Suprapubic skin (tissue), 4 donors: ENCODE data around the gene KRT20.

Source experiments
- EP300 ChIP-seq: sonication (generic); formaldehyde crosslinking; IDR thresholded peaks from one replicate; pipeline ENCODE4 v1.6.1; 2017; ENCODE audit warnings: antibody characterized with exemption
- POLR2A ChIP-seq, 2 donors: fragments of 450-650 bp; IDR thresholded peaks; one replicate each; pipeline ENCODE4 v1.6.1; 2017; ENCODE audit warnings: antibody characterized with exemption in 2 of 2, mild to moderate bottlenecking in 2 of 2, moderate library complexity in 2 of 2
- POLR2AphosphoS5 ChIP-seq, 3 donors: sonication (generic); formaldehyde crosslinking; IDR thresholded peaks; one replicate each; pipeline ENCODE4 v1.6.1; 2017; ENCODE audit warnings: antibody characterized with exemption in 3 of 3
- TF ChIP-seq, protein P1 (sequence below), 2 donors: fragments of 200-600 bp in 1 of 2; fragments of 450-650 bp in 1 of 2; sonication (generic) in 1 of 2; IDR thresholded peaks; one replicate each; pipeline ENCODE4 v1.5.1; 2016 to 2019; ENCODE audit warnings: antibody characterized with exemption in 2 of 2, mild to moderate bottlenecking in 1 of 2, moderate library complexity in 1 of 2

DNA sequence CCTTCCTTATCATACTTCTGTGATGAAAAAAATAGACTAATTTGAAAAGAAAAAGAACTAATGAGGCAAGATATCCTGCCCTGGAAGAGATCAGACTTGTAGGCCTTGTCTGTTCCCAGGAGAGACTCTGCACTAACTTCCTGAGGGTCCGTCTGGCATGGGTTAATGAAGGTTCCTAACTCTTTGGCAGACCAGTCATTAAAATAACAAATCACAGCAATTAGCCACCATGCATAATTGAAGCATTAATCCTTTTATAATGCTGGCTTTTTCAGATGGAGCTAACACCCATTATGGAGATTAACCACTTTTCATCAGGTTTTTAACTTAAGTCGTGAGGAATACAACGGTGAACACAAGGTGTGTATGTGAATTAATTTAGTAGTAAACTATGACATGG lies 52.2 kb downstream of the KRT20 start:
- TF ChIP-seq, protein P1, sequence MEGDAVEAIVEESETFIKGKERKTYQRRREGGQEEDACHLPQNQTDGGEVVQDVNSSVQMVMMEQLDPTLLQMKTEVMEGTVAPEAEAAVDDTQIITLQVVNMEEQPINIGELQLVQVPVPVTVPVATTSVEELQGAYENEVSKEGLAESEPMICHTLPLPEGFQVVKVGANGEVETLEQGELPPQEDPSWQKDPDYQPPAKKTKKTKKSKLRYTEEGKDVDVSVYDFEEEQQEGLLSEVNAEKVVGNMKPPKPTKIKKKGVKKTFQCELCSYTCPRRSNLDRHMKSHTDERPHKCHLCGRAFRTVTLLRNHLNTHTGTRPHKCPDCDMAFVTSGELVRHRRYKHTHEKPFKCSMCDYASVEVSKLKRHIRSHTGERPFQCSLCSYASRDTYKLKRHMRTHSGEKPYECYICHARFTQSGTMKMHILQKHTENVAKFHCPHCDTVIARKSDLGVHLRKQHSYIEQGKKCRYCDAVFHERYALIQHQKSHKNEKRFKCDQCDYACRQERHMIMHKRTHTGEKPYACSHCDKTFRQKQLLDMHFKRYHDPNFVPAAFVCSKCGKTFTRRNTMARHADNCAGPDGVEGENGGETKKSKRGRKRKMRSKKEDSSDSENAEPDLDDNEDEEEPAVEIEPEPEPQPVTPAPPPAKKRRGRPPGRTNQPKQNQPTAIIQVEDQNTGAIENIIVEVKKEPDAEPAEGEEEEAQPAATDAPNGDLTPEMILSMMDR (IDR thresholded peaks at IDR 0.05): no peak
- TF ChIP-seq POLR2A (IDR thresholded peaks at IDR 0.05) (no peak), POLR2AphosphoS5 (IDR thresholded peaks at IDR 0.05) (no peak), EP300 (no peak)
